Lower leg skin (tissue), 3 donors: ENCODE data around the gene GABRR3.

Experiments
- POLR2A ChIP-seq, 2 donors: fragments of 450-650 bp; IDR thresholded peaks; one replicate each; pipeline ENCODE4 v1.6.1; 2016 to 2017; ENCODE audit warnings: antibody characterized with exemption in 2 of 2, mild to moderate bottlenecking in 1 of 2, moderate library complexity in 1 of 2
- TF ChIP-seq, protein P1 (sequence below), 3 donors: fragments of 450-650 bp; IDR thresholded peaks; one replicate each; pipeline ENCODE4 v1.5.1; 2016; ENCODE audit warnings: antibody characterized with exemption in 3 of 3, mild to moderate bottlenecking in 3 of 3, moderate library complexity in 2 of 3

- TF ChIP-seq, protein P1, sequence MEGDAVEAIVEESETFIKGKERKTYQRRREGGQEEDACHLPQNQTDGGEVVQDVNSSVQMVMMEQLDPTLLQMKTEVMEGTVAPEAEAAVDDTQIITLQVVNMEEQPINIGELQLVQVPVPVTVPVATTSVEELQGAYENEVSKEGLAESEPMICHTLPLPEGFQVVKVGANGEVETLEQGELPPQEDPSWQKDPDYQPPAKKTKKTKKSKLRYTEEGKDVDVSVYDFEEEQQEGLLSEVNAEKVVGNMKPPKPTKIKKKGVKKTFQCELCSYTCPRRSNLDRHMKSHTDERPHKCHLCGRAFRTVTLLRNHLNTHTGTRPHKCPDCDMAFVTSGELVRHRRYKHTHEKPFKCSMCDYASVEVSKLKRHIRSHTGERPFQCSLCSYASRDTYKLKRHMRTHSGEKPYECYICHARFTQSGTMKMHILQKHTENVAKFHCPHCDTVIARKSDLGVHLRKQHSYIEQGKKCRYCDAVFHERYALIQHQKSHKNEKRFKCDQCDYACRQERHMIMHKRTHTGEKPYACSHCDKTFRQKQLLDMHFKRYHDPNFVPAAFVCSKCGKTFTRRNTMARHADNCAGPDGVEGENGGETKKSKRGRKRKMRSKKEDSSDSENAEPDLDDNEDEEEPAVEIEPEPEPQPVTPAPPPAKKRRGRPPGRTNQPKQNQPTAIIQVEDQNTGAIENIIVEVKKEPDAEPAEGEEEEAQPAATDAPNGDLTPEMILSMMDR (IDR thresholded peaks at IDR 0.05) = no peak
- no peak for TF ChIP-seq POLR2A (IDR thresholded peaks at IDR 0.05)
Observed at GRCh38 chr3:98032265-98032664, 2.9 kb downstream of the GABRR3 start.
